ENCODE data around the gene ZBTB45. TPM values are rescaled to one million over a fixed set of nuclear protein-coding genes. Genes with fewer than 3 reads are reported as not detected.

ZBTB45 gene
- total and polyA plus RNA-seq, 9 of the 15 experiments (the other 6 are each of a cell fraction or from before 2014, with no cell fraction given), result 0.08 to 16.1 (median 1.8) TPM

DNA sequence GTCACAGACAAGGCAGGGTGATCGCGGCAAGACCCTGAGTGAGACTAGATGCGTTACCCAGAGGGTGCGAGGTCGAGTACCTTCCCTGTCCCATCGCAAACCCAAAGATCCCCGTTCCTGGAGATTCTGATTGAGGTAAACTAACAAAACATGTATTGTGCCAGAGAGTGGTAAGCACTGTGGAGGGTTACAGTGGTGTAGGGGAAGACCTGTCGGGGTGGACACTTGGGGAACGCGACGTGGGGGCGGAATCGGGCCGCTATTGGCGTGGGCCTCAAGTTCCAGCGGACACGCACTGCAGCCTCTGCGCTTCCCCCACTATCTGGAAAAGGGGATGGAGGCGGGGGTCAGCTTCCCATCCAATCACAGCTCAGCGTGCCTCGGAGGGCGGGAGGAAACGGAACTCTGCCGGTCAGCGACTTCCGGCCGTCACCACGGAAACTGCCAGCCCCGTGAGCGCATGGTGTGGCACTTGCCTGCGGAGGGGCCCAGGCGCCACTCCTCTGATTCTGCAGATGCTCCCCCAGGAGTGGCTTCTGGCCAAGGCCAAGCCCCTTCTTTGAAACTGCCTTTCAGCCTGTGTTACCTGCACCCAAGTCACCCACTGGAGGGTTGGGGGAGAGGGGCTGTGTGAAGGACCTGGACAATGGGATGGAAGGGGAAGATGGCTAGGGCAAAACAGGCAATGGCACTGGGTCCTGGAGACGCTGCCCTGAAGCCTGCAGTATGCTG is 39.8 kb upstream of the ZBTB45 start (continued):
- TF ChIP-seq POLR2B (IDR thresholded peaks at IDR 0.05; ENCODE audit: low read depth, partially characterized antibody), result peak; percentile 91
- TF ChIP-seq GABPB1 (CRISPR knock-in tag; IDR thresholded peaks at IDR 0.05), result peak; percentile 84
- TF ChIP-seq, protein P1, sequence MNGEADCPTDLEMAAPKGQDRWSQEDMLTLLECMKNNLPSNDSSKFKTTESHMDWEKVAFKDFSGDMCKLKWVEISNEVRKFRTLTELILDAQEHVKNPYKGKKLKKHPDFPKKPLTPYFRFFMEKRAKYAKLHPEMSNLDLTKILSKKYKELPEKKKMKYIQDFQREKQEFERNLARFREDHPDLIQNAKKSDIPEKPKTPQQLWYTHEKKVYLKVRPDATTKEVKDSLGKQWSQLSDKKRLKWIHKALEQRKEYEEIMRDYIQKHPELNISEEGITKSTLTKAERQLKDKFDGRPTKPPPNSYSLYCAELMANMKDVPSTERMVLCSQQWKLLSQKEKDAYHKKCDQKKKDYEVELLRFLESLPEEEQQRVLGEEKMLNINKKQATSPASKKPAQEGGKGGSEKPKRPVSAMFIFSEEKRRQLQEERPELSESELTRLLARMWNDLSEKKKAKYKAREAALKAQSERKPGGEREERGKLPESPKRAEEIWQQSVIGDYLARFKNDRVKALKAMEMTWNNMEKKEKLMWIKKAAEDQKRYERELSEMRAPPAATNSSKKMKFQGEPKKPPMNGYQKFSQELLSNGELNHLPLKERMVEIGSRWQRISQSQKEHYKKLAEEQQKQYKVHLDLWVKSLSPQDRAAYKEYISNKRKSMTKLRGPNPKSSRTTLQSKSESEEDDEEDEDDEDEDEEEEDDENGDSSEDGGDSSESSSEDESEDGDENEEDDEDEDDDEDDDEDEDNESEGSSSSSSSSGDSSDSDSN (IDR thresholded peaks at IDR 0.05; ENCODE audit: borderline replicate concordance in 1 of 2, low read depth in 2 of 2, low read length in 2 of 2), result no peak
- no peak; the same call in none of the 2 replicates for TF ChIP-seq DPF2 (IDR thresholded peaks at IDR 0.05)
- no peak; the same call in 1 of the 2 replicates for TF ChIP-seq BCOR (IDR thresholded peaks at IDR 0.05)
- TF ChIP-seq COPS2 (conservative IDR thresholded peaks at IDR 0.05), result no peak
- TF ChIP-seq NR2C1 (IDR thresholded peaks at IDR 0.05), result peak; percentile 79
- TF ChIP-seq NR2C1 (tag; IDR thresholded peaks at IDR 0.05), result peak; percentile 78
- TF ChIP-seq, protein P2, sequence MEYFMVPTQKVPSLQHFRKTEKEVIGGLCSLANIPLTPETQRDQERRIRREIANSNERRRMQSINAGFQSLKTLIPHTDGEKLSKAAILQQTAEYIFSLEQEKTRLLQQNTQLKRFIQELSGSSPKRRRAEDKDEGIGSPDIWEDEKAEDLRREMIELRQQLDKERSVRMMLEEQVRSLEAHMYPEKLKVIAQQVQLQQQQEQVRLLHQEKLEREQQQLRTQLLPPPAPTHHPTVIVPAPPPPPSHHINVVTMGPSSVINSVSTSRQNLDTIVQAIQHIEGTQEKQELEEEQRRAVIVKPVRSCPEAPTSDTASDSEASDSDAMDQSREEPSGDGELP (CRISPR knock-in tag; IDR thresholded peaks at IDR 0.05; ENCODE audit: borderline replicate concordance), result peak; percentile 48; the same call in 1 of the 2 replicates
- TF ChIP-seq, protein P3, sequence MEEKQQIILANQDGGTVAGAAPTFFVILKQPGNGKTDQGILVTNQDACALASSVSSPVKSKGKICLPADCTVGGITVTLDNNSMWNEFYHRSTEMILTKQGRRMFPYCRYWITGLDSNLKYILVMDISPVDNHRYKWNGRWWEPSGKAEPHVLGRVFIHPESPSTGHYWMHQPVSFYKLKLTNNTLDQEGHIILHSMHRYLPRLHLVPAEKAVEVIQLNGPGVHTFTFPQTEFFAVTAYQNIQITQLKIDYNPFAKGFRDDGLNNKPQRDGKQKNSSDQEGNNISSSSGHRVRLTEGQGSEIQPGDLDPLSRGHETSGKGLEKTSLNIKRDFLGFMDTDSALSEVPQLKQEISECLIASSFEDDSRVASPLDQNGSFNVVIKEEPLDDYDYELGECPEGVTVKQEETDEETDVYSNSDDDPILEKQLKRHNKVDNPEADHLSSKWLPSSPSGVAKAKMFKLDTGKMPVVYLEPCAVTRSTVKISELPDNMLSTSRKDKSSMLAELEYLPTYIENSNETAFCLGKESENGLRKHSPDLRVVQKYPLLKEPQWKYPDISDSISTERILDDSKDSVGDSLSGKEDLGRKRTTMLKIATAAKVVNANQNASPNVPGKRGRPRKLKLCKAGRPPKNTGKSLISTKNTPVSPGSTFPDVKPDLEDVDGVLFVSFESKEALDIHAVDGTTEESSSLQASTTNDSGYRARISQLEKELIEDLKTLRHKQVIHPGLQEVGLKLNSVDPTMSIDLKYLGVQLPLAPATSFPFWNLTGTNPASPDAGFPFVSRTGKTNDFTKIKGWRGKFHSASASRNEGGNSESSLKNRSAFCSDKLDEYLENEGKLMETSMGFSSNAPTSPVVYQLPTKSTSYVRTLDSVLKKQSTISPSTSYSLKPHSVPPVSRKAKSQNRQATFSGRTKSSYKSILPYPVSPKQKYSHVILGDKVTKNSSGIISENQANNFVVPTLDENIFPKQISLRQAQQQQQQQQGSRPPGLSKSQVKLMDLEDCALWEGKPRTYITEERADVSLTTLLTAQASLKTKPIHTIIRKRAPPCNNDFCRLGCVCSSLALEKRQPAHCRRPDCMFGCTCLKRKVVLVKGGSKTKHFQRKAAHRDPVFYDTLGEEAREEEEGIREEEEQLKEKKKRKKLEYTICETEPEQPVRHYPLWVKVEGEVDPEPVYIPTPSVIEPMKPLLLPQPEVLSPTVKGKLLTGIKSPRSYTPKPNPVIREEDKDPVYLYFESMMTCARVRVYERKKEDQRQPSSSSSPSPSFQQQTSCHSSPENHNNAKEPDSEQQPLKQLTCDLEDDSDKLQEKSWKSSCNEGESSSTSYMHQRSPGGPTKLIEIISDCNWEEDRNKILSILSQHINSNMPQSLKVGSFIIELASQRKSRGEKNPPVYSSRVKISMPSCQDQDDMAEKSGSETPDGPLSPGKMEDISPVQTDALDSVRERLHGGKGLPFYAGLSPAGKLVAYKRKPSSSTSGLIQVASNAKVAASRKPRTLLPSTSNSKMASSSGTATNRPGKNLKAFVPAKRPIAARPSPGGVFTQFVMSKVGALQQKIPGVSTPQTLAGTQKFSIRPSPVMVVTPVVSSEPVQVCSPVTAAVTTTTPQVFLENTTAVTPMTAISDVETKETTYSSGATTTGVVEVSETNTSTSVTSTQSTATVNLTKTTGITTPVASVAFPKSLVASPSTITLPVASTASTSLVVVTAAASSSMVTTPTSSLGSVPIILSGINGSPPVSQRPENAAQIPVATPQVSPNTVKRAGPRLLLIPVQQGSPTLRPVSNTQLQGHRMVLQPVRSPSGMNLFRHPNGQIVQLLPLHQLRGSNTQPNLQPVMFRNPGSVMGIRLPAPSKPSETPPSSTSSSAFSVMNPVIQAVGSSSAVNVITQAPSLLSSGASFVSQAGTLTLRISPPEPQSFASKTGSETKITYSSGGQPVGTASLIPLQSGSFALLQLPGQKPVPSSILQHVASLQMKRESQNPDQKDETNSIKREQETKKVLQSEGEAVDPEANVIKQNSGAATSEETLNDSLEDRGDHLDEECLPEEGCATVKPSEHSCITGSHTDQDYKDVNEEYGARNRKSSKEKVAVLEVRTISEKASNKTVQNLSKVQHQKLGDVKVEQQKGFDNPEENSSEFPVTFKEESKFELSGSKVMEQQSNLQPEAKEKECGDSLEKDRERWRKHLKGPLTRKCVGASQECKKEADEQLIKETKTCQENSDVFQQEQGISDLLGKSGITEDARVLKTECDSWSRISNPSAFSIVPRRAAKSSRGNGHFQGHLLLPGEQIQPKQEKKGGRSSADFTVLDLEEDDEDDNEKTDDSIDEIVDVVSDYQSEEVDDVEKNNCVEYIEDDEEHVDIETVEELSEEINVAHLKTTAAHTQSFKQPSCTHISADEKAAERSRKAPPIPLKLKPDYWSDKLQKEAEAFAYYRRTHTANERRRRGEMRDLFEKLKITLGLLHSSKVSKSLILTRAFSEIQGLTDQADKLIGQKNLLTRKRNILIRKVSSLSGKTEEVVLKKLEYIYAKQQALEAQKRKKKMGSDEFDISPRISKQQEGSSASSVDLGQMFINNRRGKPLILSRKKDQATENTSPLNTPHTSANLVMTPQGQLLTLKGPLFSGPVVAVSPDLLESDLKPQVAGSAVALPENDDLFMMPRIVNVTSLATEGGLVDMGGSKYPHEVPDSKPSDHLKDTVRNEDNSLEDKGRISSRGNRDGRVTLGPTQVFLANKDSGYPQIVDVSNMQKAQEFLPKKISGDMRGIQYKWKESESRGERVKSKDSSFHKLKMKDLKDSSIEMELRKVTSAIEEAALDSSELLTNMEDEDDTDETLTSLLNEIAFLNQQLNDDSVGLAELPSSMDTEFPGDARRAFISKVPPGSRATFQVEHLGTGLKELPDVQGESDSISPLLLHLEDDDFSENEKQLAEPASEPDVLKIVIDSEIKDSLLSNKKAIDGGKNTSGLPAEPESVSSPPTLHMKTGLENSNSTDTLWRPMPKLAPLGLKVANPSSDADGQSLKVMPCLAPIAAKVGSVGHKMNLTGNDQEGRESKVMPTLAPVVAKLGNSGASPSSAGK (IDR thresholded peaks at IDR 0.05), result peak; percentile 98
- no peak for TF ChIP-seq KDM5B (IDR thresholded peaks at IDR 0.05; ENCODE audit: insufficient replicate concordance, low read depth, low read length)
- TF ChIP-seq EZH2 (IDR thresholded peaks at IDR 0.05; ENCODE audit: borderline replicate concordance, low read depth, low read length), result no peak
- TF ChIP-seq ZNF644 (tag; IDR thresholded peaks at IDR 0.05; ENCODE audit: low read depth), result peak; percentile 58; the same call in 1 of the 2 replicates

All from K562 (cell line).